Naive thymus-derived CD4-positive, alpha-beta T cell (primary cell): ENCODE measurements around the gene ZBTB7C. TPM values are rescaled to one million over a fixed set of nuclear protein-coding genes. Genes with fewer than 3 reads are reported as not detected.

Experiments
- ATAC-seq: fragments of 150-1000 bp; cut with Tn5 transposase; 2 replicates; pipeline ENCODE4 v1.10.0; 2021; ENCODE audit warnings: mild to moderate bottlenecking, moderate library complexity
- CTCF ChIA-PET: fragments of 350-600 bp; sonication (Branson Sonifier 250); formaldehyde crosslinking; loops from one replicate; lab custom pipeline; 2021; ENCODE audit warnings: antibody characterized with exemption; lab: Charles Lee
- POLR2A ChIA-PET: fragments of 350-600 bp; sonication (Branson Sonifier 250); formaldehyde crosslinking; loops from one replicate; lab custom pipeline; 2021; ENCODE audit warnings: antibody characterized with exemption, inconsistent platforms; lab: Charles Lee
- DNase-seq, 9 donors: peaks; one replicate each; pipeline versions ENCODE4 v3.0.0 to v3.0.0-alpha.2; 2020 to 2022; ENCODE audit warnings: mixed read lengths in 1 of 9
- H3K27ac ChIP-seq: one replicate; pipeline ENCODE4 v1.7.0; 2013; ENCODE audit warnings: mild to moderate bottlenecking, low read depth, low read length, moderate library complexity
- H3K27me3 ChIP-seq, 2 donors: one replicate each; pipeline ENCODE4 v1.7.0; 2013; ENCODE audit warnings: low read length in 2 of 2, mild to moderate bottlenecking in 2 of 2, moderate library complexity in 2 of 2; ENCODE audit not compliant: control insufficient read depth in 2 of 2, insufficient read depth in 2 of 2
- H3K36me3 ChIP-seq, 3 experiments: 1 replicate in 2 of 3; 2 replicates in 1 of 3; pipeline ENCODE4 v1.7.0; 2013; ENCODE audit warnings: low read length in 3 of 3, mild to moderate bottlenecking in 3 of 3, moderate library complexity in 1 of 3; ENCODE audit not compliant: insufficient read depth in 3 of 3, control insufficient read depth in 2 of 3
- H3K4me1 ChIP-seq, 2 donors: one replicate each; pipeline ENCODE4 v1.7.0; 2013; ENCODE audit warnings: low read length in 2 of 2, mild to moderate bottlenecking in 2 of 2, moderate library complexity in 1 of 2; ENCODE audit not compliant: control insufficient read depth in 2 of 2, insufficient read depth in 2 of 2
- H3K4me3 ChIP-seq: 2 replicates; pipeline ENCODE4 v1.7.0; 2013; ENCODE audit warnings: mild to moderate bottlenecking, low read length
- H3K9me3 ChIP-seq, 3 experiments: 1 replicate in 2 of 3; 2 replicates in 1 of 3; pipeline ENCODE4 v1.7.0; 2013; ENCODE audit warnings: low read length in 3 of 3; ENCODE audit not compliant: control insufficient read depth in 2 of 3
- H3K27ac Mint-ChIP-seq, 9 donors: one replicate each; pipeline ENCODE4 v1.8.0; 2020 to 2022; ENCODE audit warnings: mixed read lengths in 9 of 9, mild to moderate bottlenecking in 8 of 9, moderate library complexity in 5 of 9, inconsistent platforms in 2 of 9
- H3K27me3 Mint-ChIP-seq, 5 donors: one replicate each; pipeline ENCODE4 v1.8.0; 2021 to 2022; ENCODE audit warnings: mixed read lengths in 5 of 5, mild to moderate bottlenecking in 1 of 5
- H3K36me3 Mint-ChIP-seq, 5 donors: one replicate each; pipeline ENCODE4 v1.8.0; 2020 to 2022; ENCODE audit warnings: mixed read lengths in 5 of 5, mild to moderate bottlenecking in 3 of 5, inconsistent platforms in 1 of 5
- H3K4me1 Mint-ChIP-seq, 7 donors: one replicate each; pipeline ENCODE4 v1.8.0; 2020 to 2022; ENCODE audit warnings: mixed read lengths in 7 of 7, mild to moderate bottlenecking in 3 of 7, inconsistent platforms in 1 of 7
- H3K4me3 Mint-ChIP-seq, 10 donors: one replicate each; pipeline ENCODE4 v1.8.0; 2020 to 2022; ENCODE audit warnings: mild to moderate bottlenecking in 10 of 10, mixed read lengths in 10 of 10, moderate library complexity in 6 of 10, inconsistent platforms in 2 of 10
- H3K9me3 Mint-ChIP-seq, 11 donors: one replicate each; pipeline ENCODE4 v1.8.0; 2020 to 2022; ENCODE audit warnings: mixed read lengths in 11 of 11, mild to moderate bottlenecking in 4 of 11, inconsistent platforms in 1 of 11, moderate library complexity in 1 of 11
- intact Hi-C, 2 donors: fragments of 100-400 bp; cut with micrococcal nuclease; formaldehyde crosslinking; loops; one replicate each; pipeline ENCODE4 v1.15.1; 2023
- polyA plus RNA-seq, 2 donors: library from polyadenylated mRNA; unstranded; fragments of 300-500 nt; fragmentation: Illumina TruSeq; gene quantifications; one replicate each; pipeline ENCODE4 v1.2.3, GENCODE V29; 2021
- total RNA-seq, 6 experiments: library from RNA in 5 of 6; stranded (reverse) in 5 of 6; gene quantifications; 1 replicate in 5 of 6; 2 replicates in 1 of 6; pipeline ENCODE4 v1.2.3 and lab custom pipeline; 2021 to 2026

Gene ZBTB7C
- total and polyA plus RNA-seq, 7 experiments from 2014 or later, result 0.51 TPM; not detected in 6

- H3K9me3 Mint-ChIP-seq, result no peaks in the 10 kb centered on the region
- CTCF ChIA-PET, result no interaction called here
- no peak overlapping the region for H3K4me3 Mint-ChIP-seq
- no peaks in the 10 kb centered on the region for H3K9me3 ChIP-seq
- intact Hi-C loops, result no loop called here
- no peaks in the 10 kb centered on the region for H3K27me3 ChIP-seq
- no peaks in the 10 kb centered on the region for H3K4me1 ChIP-seq
- no peaks in the 10 kb centered on the region for H3K36me3 Mint-ChIP-seq
- H3K27ac Mint-ChIP-seq, result no peak overlapping the region
- no peak overlapping the region for H3K27ac ChIP-seq
- DNase-seq, result no peak
- POLR2A ChIA-PET, result no interaction called here
- no peak overlapping the region for H3K4me3 ChIP-seq
- H3K27me3 Mint-ChIP-seq, result peaks cover 0 to 31% (median 14%) of the 10 kb centered on the region in 5 donors
- H3K4me1 Mint-ChIP-seq, result peaks cover 0 to 2% (median 0%) of the 10 kb centered on the region in 7 donors
- no peaks in the 10 kb centered on the region for H3K36me3 ChIP-seq
- no peak for ATAC-seq
Measured at GRCh38 chr18:48072428-48073204, 336.6 kb downstream of the ZBTB7C start.

GRCh38 chr18:48068916-48069445, 340.2 kb downstream of the ZBTB7C start:
- H3K9me3 Mint-ChIP-seq, result no peaks in the 10 kb centered on the region

GRCh38 chr18:48066225-48066652, 342.9 kb downstream of the ZBTB7C start:
- H3K4me3 ChIP-seq, result no peak overlapping the region
- ATAC-seq (no peak), DNase-seq (no peak)
- Mint-ChIP-seq H3K4me1 (peaks cover 0 to 2% (median 0%) of the 10 kb centered on the region in 7 donors), H3K27ac (no peak overlapping the region), H3K4me3 (no peak overlapping the region), H3K9me3 (no peaks in the 10 kb centered on the region), H3K27me3 (peaks cover 0 to 7% (median 1%) of the 10 kb centered on the region in 5 donors), H3K36me3 (no peaks in the 10 kb centered on the region)
- ChIA-PET POLR2A (no interaction called here), CTCF (no interaction called here)
- no peaks in the 10 kb centered on the region for H3K36me3 ChIP-seq
- no peaks in the 10 kb centered on the region for H3K4me1 ChIP-seq
- no peaks in the 10 kb centered on the region for H3K9me3 ChIP-seq
- H3K27ac ChIP-seq, result no peak overlapping the region
- intact Hi-C loops, result no loop called here
- no peaks in the 10 kb centered on the region for H3K27me3 ChIP-seq

More at GRCh38 chr18:48068916-48069445, 340.2 kb downstream of the ZBTB7C start:
- Mint-ChIP-seq H3K4me3 (no peak overlapping the region), H3K36me3 (no peaks in the 10 kb centered on the region), H3K27ac (no peak overlapping the region), H3K27me3 (peaks cover 0 to 19% (median 14%) of the 10 kb centered on the region in 5 donors), H3K4me1 (peaks cover 0 to 2% (median 0%) of the 10 kb centered on the region in 7 donors)
- ChIA-PET POLR2A (no interaction called here), CTCF (no interaction called here)
- H3K4me3 ChIP-seq, result no peak overlapping the region
- no peak overlapping the region for H3K27ac ChIP-seq
- H3K36me3 ChIP-seq, result no peaks in the 10 kb centered on the region
- H3K9me3 ChIP-seq, result no peaks in the 10 kb centered on the region
- DNase-seq (no peak), ATAC-seq (no peak)
- intact Hi-C loops, result no loop called here
- no peaks in the 10 kb centered on the region for H3K4me1 ChIP-seq
- H3K27me3 ChIP-seq, result no peaks in the 10 kb centered on the region

DNA sequence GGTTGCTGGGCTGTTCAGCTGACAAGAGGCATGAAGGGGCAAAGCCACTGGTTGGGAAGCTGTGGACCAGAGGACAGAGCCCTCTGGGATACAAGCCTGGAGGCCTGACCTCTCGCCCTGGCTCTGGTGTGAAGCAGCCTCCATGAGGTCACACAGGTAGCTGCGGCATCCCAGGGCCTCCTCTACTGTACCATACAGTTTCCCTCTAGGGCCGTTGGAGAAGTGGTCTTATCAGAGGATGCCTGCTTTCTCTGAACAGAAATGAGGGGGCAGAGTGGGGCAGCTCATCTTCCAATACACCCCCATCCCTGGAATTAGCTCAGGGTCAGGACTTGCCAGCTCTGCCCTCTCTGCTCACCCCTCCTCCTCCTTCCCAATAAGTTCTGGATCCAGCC, 343.6 kb downstream of the ZBTB7C start:
- CTCF ChIA-PET, result no interaction called here
- Histone ChIP-seq H3K4me3 (no peak overlapping the region), H3K9me3 (no peaks in the 10 kb centered on the region), H3K36me3 (no peaks in the 10 kb centered on the region), H3K4me1 (no peaks in the 10 kb centered on the region), H3K27ac (no peak overlapping the region), H3K27me3 (no peaks in the 10 kb centered on the region)
- Mint-ChIP-seq H3K4me3 (no peak overlapping the region), H3K4me1 (peaks cover 0 to 2% (median 0%) of the 10 kb centered on the region in 7 donors), H3K36me3 (no peaks in the 10 kb centered on the region), H3K9me3 (no peaks in the 10 kb centered on the region), H3K27ac (no peak overlapping the region), H3K27me3 (peaks cover 4 to 9% (median 5%) of the 10 kb centered on the region in 5 donors)
- intact Hi-C loops, result no loop called here
- no peak for ATAC-seq
- DNase-seq, result no peak
- POLR2A ChIA-PET, result no interaction called here

DNA sequence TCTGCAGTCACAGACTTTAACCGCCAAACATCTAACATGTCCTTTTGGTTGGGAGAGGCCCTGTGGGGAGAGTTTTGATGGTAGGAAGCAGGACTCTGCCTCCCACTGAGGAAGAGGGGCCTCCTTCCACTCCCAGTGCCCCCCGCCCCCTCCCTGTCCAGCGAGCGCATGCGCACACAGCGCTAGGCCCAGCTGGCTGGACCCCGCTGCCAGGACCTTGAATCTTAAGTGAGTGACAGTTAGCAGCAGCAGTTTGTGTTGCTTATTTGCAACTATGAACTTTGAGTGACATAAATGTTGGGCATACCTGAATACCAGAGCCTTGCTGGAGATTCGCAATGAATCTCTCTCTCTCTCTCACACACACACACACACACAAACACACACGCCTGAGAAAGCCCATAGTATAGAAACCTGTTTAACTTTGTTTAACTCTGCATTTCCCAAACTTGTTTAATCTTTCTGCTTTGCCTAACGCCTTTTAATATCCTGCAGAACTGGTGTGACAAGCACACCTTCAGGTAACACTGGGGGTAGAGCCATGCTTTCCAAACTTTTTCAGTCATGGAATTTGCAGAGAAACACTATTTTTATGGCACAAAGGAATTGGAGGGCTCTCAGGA, 344.1 kb downstream of the ZBTB7C start:
- H3K27ac Mint-ChIP-seq, result no peak overlapping the region
- POLR2A ChIA-PET, result no interaction called here
- H3K36me3 ChIP-seq, result no peaks in the 10 kb centered on the region
- CTCF ChIA-PET, result no interaction called here
- no peaks in the 10 kb centered on the region for H3K4me1 ChIP-seq
- H3K27me3 Mint-ChIP-seq, result peaks cover 8 to 14% (median 10%) of the 10 kb centered on the region in 5 donors
- no peaks in the 10 kb centered on the region for H3K27me3 ChIP-seq
- H3K4me1 Mint-ChIP-seq, result peaks cover 0 to 4% (median 0%) of the 10 kb centered on the region in 7 donors
- H3K9me3 Mint-ChIP-seq, result no peaks in the 10 kb centered on the region
- no peak overlapping the region for H3K4me3 ChIP-seq
- no peaks in the 10 kb centered on the region for H3K36me3 Mint-ChIP-seq
- H3K27ac ChIP-seq, result no peak overlapping the region
- H3K4me3 Mint-ChIP-seq, result no peak overlapping the region
- ATAC-seq, result no peak
- intact Hi-C loops, result no loop called here
- DNase-seq, result no peak
- no peaks in the 10 kb centered on the region for H3K9me3 ChIP-seq

DNA sequence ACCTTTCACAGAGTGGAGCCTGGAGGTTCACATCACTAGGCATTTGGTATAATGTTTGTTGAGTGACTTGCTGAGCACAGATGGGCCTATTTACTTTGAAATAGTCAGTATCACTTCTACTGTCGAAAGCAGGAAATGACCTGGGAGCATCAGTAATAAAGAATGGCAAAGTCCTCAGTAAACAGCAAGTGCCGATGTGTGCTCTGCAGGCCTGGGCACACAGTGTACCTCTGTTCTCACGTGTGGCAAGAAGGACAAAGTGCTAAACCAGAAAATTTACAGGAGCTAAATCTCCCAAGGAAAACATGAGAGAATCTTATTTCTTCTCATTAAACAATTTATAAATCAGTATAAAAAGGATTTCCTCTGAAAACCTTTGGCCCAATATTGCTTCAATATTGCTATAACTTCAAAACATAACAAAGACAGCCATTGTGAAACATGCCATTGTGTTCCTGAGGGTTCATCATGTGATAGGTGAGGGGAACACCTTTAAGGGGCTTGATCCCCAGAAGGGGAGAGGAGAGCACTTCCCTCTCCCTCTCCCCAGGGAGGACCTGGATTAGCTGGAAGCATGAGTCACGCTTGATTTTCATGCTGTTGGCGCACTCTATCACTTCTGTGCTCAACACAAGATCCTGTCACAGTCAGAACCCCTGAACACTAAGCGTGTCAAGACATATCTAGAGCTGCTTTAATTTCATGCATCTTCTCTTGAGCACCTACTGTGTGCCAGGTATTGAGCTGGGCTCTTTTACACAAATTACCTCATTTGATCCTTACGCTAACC, 347.2 kb downstream of the ZBTB7C start:
- no peak for ATAC-seq
- H3K4me3 Mint-ChIP-seq, result no peak overlapping the region
- no peak overlapping the region for H3K27ac ChIP-seq
- no peaks in the 10 kb centered on the region for H3K27me3 ChIP-seq
- peaks cover 0 to 2% (median 0%) of the 10 kb centered on the region in 7 donors for H3K4me1 Mint-ChIP-seq
- ChIA-PET POLR2A (no interaction called here), CTCF (no interaction called here)
- DNase-seq, result no peak
- H3K36me3 Mint-ChIP-seq, result no peaks in the 10 kb centered on the region
- H3K4me1 ChIP-seq, result no peaks in the 10 kb centered on the region
- no peaks in the 10 kb centered on the region for H3K9me3 ChIP-seq
- H3K4me3 ChIP-seq, result no peak overlapping the region
- H3K27ac Mint-ChIP-seq, result no peak overlapping the region
- H3K36me3 ChIP-seq, result no peaks in the 10 kb centered on the region
- H3K27me3 Mint-ChIP-seq, result peaks cover 13 to 42% (median 29%) of the 10 kb centered on the region in 5 donors
- peaks cover 0 to 4% (median 0%) of the 10 kb centered on the region in 11 donors for H3K9me3 Mint-ChIP-seq
- intact Hi-C loops, result no loop called here
